ENCODE results near the gene PLA2G2D. TPM values are rescaled to one million over a fixed set of nuclear protein-coding genes. Genes with fewer than 3 reads are reported as not detected.

PLA2G2D gene
- total and polyA plus RNA-seq, 9 of the 15 experiments (the other 6 are each of a cell fraction or from before 2014, with no cell fraction given): not detected

GRCh38 chr1:20112279-20113000 lies 6.9 kb downstream of the PLA2G2D start (continued):
- no peak for TF ChIP-seq ZNF740 (CRISPR knock-in tag; IDR thresholded peaks at IDR 0.05)
- no peak for TF ChIP-seq ZNF740 (tag; IDR thresholded peaks at IDR 0.05)
- TF ChIP-seq POU5F1 (IDR thresholded peaks at IDR 0.05; ENCODE audit: borderline replicate concordance, low read depth, low read length, partially characterized antibody): no peak
- no peak for TF ChIP-seq ZNF449 (CRISPR knock-in tag; IDR thresholded peaks at IDR 0.05)
- no peak for TF ChIP-seq MAFF (IDR thresholded peaks at IDR 0.05; ENCODE audit: low read length)
- TF ChIP-seq SMC3 (conservative IDR thresholded peaks at IDR 0.05; ENCODE audit: insufficient read depth, low read depth, low read length): no peak
- TF ChIP-seq ATF7 (IDR thresholded peaks at IDR 0.05): no peak
- TF ChIP-seq CCNT2 (IDR thresholded peaks at IDR 0.05; ENCODE audit: borderline replicate concordance, extremely low read depth, insufficient read length, low read depth, low read length): no peak
- no peak for TF ChIP-seq BRD4 (IDR thresholded peaks at IDR 0.05)
- TF ChIP-seq ZNF23 (CRISPR knock-in tag; IDR thresholded peaks at IDR 0.05): no peak
- TF ChIP-seq ZNF707 (CRISPR knock-in tag; conservative IDR thresholded peaks at IDR 0.05): no peak
